Stimulated activated naive CD8-positive, alpha-beta T cell treated with anti-CD3 and anti-CD28 coated beads, Interleukin-15, Interleukin-2, amounts not matched to agents 100 U/mL and 50 U/mL, for 24 hours (primary cell): ENCODE results near the gene SCFD2.
"Not testable (repeated sequence)": the region's sequence is repeated elsewhere in the genome, so short reads cannot be mapped to it uniquely, and the experiment has no call there.

Experiments
- ATAC-seq: fragments of 150-1000 bp; cut with Tn5 transposase; one replicate; pipeline ENCODE4 v1.10.0; 2021
- DNase-seq: peaks from one replicate; pipeline ENCODE4 v3.0.0; 2021

The SCFD2 gene

GRCh38 chr4:53238352-53238751 lies 127.5 kb downstream of the SCFD2 start:
- ATAC-seq, result not testable (repeated sequence)

GRCh38 chr4:53237811-53238210 lies 128.1 kb downstream of the SCFD2 start:
- DNase-seq, ATAC-seq: not testable (repeated sequence)

More at GRCh38 chr4:53238352-53238751, 127.5 kb downstream of the SCFD2 start:
- not testable (repeated sequence) for DNase-seq

- DNase-seq, ATAC-seq: not testable (repeated sequence)
Observed at GRCh38 chr4:53236624-53237023, 129.2 kb downstream of the SCFD2 start.

DNA sequence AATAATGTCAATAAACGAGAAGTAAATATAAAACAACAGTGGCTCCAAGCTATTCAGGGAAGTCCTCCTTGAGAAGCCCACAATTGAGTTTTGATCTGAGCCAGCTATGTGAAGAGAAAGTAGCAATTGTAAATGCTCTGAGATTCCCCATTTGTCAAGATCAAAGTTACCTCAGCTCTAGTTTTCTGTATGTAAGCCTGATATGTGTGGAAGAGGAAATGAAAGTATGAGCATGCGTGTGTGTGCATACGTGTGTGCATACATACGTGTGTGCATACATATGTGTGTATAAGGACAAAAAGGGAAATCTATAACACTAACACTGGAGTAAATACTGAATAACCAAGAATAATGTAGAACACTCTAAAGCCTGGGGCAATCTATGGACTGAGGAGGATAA lies 130.3 kb downstream of the SCFD2 start:
- ATAC-seq (no peak), DNase-seq (no peak)

DNA sequence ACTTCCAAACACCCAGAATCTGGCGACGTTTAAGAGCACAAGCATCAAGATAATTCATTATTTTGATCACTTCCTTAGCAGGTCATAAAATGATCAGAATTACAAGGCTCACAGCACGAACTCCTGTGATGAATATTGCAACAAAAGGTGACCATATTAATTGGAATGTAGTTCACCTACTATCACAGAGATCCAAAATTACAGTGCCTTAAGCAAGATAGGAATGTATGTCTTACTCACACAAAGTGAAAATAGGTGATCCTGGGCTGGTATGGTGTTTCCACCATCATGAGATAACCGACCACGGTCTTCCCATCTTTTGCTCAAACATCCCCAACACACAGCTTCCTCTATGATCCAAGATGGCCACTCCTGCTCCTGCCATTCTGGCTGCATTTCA lies 131.2 kb downstream of the SCFD2 start:
- no peak for DNase-seq
- ATAC-seq, result no peak

DNA sequence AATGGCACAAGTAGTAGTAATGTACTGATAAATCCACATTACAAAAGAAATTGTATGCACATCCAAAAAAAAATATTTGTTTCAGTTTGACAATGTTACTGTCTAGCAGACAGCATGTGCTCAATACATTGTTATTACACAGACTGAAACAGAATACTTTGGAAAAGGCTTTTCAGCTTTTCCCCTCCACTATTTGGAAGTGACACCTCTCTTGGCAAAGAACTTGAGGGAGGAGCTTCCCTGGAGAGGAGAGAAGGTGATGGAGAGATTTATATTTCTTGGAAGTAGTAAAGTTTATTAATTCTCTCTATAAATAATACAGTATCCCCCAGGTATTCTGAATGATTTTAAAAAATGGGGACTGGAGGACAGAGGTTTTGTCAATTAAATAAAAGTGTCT lies 131.8 kb downstream of the SCFD2 start:
- no peak for DNase-seq
- no peak for ATAC-seq

GRCh38 chr4:53233114-53233795 lies 132.6 kb downstream of the SCFD2 start:
- no peak for DNase-seq
- ATAC-seq, result no peak

DNA sequence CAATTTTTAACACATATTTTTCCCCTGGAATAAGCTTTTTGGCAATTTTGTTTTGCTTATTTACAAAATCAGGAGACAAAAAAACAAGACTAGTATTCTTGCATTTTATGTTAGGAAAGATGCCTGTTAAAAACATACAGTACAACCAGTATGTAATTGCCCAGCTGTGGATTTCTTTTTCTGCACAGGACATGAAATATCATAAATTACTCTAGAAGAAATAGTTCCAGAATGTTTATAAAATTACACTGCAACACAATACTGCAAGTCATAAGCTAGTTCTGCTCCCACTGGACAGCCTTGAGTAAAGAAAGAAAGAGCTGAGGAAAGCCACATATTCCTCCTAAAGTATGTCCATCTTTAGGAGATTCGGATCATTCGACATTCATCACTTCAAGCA lies 133.5 kb downstream of the SCFD2 start:
- ATAC-seq (no peak), DNase-seq (no peak)

DNA sequence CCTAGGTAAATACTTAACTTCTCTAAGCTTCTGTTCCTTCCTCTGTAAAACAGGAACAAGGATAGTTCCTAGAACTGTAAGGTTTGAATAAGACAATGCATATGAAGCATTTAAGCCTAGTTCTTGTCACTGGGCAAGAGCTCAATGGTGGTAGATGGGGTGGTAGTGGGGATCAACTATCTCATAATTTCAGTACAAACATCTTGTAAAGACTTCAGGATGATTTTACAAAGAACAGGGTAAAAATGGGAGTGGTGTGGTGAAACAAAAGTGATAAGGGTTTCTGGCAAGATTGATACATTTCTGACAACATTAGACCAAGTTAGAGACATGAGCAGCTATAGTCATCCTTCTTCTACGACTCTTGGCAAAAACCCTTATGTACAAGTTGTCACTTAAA lies 137.8 kb downstream of the SCFD2 start:
- DNase-seq, result no peak
- ATAC-seq, result no peak

DNA sequence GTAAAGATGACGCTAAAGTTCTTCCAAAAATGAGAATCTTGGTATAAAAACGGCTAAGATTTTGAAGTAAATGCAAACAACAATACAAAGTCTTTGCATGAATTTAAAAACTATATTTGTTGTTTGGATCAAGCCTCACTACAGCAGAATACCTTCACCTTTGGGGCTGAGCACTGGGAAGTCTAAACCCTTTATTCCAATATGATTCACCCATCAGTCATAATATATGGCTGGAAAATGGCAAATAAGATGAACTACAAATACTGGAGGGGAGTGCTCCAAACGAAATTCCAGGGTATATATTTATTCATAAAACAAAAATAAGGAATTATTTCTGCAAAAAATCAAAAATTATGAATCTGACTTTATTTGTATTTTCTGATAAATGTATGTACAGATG lies 138.4 kb downstream of the SCFD2 start:
- DNase-seq (no peak), ATAC-seq (no peak)

DNA sequence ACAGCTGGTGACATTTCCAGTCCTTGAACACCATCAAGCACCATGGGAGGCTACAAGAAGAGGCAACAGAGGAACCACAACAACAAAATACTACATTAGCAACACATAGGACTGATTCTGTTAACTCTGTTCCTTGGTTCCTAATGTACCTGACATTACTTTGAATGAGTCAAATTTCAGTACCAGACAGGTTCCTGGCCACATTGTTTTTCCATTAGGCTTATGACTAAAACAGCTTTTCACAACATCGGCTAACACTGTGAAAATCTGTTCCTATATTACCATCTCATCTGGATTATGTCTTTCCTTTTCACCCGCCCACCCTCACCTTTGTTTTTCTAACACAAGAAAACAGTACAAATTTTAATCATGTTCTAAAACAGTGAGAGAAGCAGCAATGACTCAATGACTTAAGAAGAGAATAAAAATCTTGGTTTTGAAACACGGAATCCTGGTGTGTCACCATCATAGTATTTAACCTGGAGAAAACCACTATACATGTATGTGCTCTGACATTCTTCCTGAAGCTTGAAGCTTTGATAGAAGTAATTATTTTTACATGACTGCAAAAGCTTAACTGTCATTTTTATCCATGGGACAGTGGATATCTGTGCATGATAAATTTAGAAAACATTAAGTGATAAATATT lies 143.9 kb downstream of the SCFD2 start:
- ATAC-seq (peak; percentile 69), DNase-seq (no peak)

DNA sequence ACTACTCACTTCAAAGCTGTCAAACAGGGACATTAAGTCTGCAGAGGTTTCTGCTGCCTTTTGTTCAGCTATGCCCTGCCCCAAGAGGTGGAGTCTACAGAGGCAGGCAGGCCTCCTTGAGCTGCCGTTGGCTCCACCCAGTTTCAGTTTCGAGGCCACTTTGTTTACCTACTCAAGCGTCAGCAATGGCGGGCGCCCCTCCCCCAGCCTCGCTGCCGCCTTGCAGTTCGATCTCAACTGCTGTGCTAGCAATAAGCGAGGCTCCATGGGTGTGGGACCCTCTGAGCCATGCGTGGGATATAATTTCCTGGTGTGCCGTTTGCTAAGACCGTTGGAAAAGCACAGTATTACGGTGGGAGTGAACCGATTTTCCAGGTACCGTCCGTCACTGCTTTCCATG lies 146.7 kb downstream of the SCFD2 start:
- ATAC-seq, result not testable (repeated sequence)

GRCh38 chr4:53208753-53209152 lies 157.1 kb downstream of the SCFD2 start:
- no peak for ATAC-seq
- DNase-seq, result no peak

More for the DNA sequence above, 146.7 kb downstream of the SCFD2 start:
- not testable (repeated sequence) for DNase-seq

- no peak for ATAC-seq
Observed at GRCh38 chr4:53205970-53206369, 159.9 kb downstream of the SCFD2 start.

GRCh38 chr4:53199356-53199755 lies 166.5 kb downstream of the SCFD2 start:
- no peak for DNase-seq
- no peak for ATAC-seq

More at GRCh38 chr4:53205970-53206369, 159.9 kb downstream of the SCFD2 start:
- no peak for DNase-seq

GRCh38 chr4:53197772-53198142 lies 168.1 kb downstream of the SCFD2 start:
- ATAC-seq, result no peak
- DNase-seq, result no peak

DNA sequence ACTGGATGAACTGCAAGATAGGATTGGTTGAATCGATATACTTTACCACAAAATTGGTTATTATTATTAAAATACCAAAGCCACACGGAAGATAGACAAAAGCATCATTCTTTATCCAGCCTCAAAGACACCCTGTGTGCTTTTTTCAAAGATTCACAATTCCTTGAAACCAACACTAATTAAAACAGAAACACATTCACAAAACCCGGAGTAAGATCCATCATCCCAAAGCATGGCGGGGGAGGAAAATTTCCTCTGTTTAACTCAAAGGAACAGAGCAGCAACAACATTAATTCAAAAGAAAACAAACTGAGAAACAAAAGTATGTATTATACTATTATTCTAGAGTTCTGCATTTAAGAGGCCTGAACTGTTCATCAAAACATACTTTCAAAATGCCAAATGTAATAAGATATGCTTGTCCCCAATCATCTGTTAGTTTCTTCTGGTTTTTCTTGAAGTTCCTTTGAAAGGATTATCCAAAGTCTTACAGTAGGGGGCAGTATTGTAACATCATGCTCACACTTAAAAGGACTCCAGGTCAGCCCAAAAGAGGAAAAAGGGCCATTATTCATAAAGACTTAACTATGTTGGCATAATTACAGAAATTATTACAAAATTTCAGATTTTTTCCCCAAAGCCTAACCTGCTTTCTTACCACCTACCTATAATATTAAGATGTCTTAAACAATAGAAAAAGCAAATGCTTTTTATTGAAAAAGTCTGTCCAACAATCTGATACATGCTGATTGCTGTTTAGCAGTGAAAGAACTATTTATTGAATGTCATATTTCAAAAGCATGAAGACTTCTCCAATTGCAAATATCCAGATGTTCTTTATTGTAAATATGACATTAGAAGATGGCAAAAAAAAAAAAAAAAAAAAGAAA lies 168.7 kb downstream of the SCFD2 start:
- ATAC-seq (no peak), DNase-seq (no peak)

- no peak for ATAC-seq
- no peak for DNase-seq
Observed at GRCh38 chr4:53195815-53196661, 169.8 kb downstream of the SCFD2 start.

DNA sequence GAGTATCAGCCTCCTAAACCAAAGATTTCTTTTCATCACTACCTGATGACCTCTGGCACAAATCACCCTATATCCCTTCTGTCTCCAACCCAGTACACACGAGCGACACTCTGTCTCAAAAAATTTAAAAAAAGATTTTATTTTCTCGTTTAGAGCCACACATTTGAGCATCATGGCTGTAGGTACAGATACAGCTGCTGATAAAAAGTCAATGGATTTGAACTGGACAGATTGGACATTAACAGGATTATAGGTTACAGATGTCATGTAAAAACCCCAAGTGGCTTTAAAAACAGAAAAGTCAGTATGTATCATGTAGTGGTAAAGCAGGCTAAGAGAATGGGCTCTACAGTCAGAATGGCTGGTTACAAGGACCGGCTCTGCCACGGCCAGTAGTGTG lies 171.1 kb downstream of the SCFD2 start:
- DNase-seq (no peak), ATAC-seq (no peak)

GRCh38 chr4:53193111-53193510 lies 172.8 kb downstream of the SCFD2 start:
- DNase-seq (no peak), ATAC-seq (no peak)

- ATAC-seq (no peak), DNase-seq (no peak)
Observed at GRCh38 chr4:53192496-53192895, 173.4 kb downstream of the SCFD2 start.

GRCh38 chr4:53191997-53192396 lies 173.9 kb downstream of the SCFD2 start:
- DNase-seq, result no peak
- no peak for ATAC-seq
